Brain microvascular endothelial cell (primary cell): ENCODE measurements around the gene MYOC.

ENCODE experiments used
- DNase-seq: peaks from one replicate; pipeline ENCODE4 v3.0.0-alpha.2; 2020
- H3K27ac ChIP-seq: fragments of 250-450 bp; sonication (Bioruptor Pico); 2 replicates; pipeline ENCODE4 v1.5.1; 2020; ENCODE audit warnings: mild to moderate bottlenecking, moderate library complexity
- H3K27me3 ChIP-seq: fragments of 250-450 bp; sonication (Bioruptor Pico); replicated peaks from 2 replicates; pipeline ENCODE4 v1.5.1; 2020; ENCODE audit warnings: mild to moderate bottlenecking
- H3K36me3 ChIP-seq: fragments of 250-450 bp; sonication (Bioruptor Pico); replicated peaks from 2 replicates; pipeline ENCODE4 v1.5.1; 2020; ENCODE audit warnings: mild to moderate bottlenecking
- H3K4me3 ChIP-seq: 2 replicates; pipeline ENCODE4 v1.5.1; 2011; ENCODE audit warnings: low read depth, mild to moderate bottlenecking, control low read depth, low read length, moderate library complexity
- in situ Hi-C: cut with HindIII; loops from 2 replicates; pipeline ENCODE4 v1.10.0; 2017; ENCODE audit warnings: low sequenced_read_pairs, low pct_ligation_motif_present
- TF ChIP-seq, protein P1 (sequence below): IDR thresholded peaks from 2 replicates; pipeline ENCODE4 v1.5.1; 2011; ENCODE audit warnings: low read depth, mild to moderate bottlenecking, moderate library complexity, low read length, control low read depth, inconsistent platforms; ENCODE audit errors: missing control alignments

MYOC gene

DNA sequence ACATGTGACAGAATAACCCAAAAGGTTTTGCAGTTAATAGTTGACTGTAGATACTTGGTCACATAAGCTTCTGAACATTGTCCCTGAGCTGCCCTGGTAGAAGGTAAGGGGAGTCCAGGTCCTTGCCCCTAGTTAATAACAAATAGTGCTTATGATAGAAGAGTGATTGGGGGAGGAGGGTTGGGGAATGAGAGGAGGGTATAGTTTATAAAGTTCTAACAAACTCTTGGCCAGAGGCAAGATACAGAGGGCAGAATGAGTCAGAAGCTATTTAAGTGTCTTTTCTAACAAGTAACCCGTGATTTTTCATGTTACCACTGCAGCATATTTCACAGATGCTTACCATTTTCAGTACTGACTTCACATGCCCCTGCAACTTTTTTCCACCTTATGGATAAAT lies 57.2 kb downstream of the MYOC start:
- no peak overlapping the region for H3K4me3 ChIP-seq
- H3K27me3 ChIP-seq = no peaks in the 10 kb centered on the region
- in situ Hi-C loops = no loop called here
- H3K27ac ChIP-seq = no peak overlapping the region
- TF ChIP-seq, protein P1, sequence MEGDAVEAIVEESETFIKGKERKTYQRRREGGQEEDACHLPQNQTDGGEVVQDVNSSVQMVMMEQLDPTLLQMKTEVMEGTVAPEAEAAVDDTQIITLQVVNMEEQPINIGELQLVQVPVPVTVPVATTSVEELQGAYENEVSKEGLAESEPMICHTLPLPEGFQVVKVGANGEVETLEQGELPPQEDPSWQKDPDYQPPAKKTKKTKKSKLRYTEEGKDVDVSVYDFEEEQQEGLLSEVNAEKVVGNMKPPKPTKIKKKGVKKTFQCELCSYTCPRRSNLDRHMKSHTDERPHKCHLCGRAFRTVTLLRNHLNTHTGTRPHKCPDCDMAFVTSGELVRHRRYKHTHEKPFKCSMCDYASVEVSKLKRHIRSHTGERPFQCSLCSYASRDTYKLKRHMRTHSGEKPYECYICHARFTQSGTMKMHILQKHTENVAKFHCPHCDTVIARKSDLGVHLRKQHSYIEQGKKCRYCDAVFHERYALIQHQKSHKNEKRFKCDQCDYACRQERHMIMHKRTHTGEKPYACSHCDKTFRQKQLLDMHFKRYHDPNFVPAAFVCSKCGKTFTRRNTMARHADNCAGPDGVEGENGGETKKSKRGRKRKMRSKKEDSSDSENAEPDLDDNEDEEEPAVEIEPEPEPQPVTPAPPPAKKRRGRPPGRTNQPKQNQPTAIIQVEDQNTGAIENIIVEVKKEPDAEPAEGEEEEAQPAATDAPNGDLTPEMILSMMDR = no peak
- no peak for DNase-seq
- H3K36me3 ChIP-seq = peaks cover 27% of the 10 kb centered on the region

DNA sequence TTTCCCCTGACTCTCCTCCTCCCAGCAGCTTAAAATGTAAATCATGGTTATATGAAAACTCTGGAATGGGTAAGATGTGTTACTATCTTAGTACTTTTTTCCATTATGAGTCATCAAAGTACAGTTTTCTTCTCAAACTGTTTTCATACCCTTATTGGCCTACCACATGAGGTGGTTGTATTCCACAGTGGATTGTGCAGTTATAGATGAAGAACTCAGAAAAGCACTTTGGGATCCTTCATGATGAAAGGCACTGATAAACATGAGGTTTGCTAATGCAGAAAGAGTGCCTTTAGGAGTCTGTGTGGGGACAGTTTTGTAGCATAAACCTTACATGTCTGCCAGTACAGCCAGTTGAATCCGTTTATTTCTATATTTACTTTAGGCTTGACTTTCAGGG lies 62.5 kb downstream of the MYOC start:
- peak; percentile 12 for DNase-seq
- H3K27me3 ChIP-seq = no peaks in the 10 kb centered on the region
- in situ Hi-C loops = no loop called here
- TF ChIP-seq, protein P1 = no peak
- H3K4me3 ChIP-seq = no peak overlapping the region
- H3K27ac ChIP-seq = no peak overlapping the region
- H3K36me3 ChIP-seq = peaks cover 52% of the 10 kb centered on the region

DNA sequence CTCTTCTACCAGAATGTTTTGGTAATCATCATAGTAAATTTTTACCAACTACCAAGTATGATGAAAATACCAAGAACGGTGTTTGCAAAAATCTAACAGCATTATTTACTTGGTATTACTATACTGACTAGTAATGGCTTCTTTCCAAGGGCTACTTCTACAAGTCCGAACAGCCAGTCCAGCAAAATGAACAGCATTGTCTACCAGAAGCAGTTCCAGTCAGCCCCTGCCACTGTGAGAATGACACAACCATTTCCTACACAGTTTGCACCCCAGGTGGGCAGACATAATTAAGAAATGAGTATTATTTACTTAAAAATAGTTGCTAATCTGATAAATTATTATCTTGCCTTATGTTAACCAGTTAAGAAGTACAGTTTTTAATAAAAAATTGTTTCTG lies 64.3 kb downstream of the MYOC start:
- TF ChIP-seq, protein P1 = no peak
- Histone ChIP-seq H3K27ac (no peak overlapping the region), H3K27me3 (no peaks in the 10 kb centered on the region), H3K36me3 (peaks cover 60% of the 10 kb centered on the region), H3K4me3 (no peak overlapping the region)
- in situ Hi-C loops = no loop called here
- DNase-seq = no peak

DNA sequence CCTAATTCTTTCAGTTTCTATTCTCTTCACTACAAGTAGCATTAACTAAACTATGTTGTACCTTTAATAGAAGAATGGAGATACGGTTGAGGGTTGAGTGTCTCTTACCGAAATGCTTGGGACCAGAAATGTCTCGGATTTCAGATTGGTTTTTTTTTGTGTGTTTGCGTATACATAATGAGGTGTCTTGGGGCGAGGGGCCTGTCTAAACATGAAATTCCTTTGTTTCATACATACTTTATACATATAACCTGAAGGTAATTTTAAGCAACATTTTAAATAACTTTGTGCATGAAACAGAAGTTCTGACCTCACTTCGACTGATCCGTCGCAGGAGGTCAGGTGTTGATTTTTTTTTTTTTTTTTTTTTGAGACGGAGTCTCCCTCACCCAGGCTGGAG lies 66.8 kb downstream of the MYOC start:
- TF ChIP-seq, protein P1 = no peak
- DNase-seq = no peak
- Histone ChIP-seq H3K27me3 (no peaks in the 10 kb centered on the region), H3K36me3 (peaks cover 56% of the 10 kb centered on the region), H3K27ac (no peak overlapping the region), H3K4me3 (no peak overlapping the region)
- in situ Hi-C loops = no loop called here
